ENCODE data around the gene TMEM106C. TPM values are rescaled to one million over a fixed set of nuclear protein-coding genes. Genes with fewer than 3 reads are reported as not detected.

The TMEM106C gene
- total and polyA plus RNA-seq, 2 of the 13 experiments (the other 11 are each of a cell fraction or from before 2014, with no cell fraction given) = 132 to 192 TPM

GRCh38 chr12:47964106-47964728 is 821 bp downstream of the TMEM106C start:
- FAIRE-seq (peak; percentile 51), DNase-seq (ENCODE audit: low spot score) (no peak), ATAC-seq (peak; percentile 21)
- Histone ChIP-seq H3K9ac (ENCODE audit: insufficient read depth, low read depth, low read length) (peak overlapping the region; percentile 63; the same call in 1 of the 2 replicates), H3K27me3 (ENCODE audit: control insufficient read depth in 1 of 2, insufficient read depth in 2 of 2, low read length in 2 of 2) (peaks cover 4 to 20% of the 10 kb centered on the region in 2 experiments; a peak in 4 of 5 replicates), H3K36me3 (replicated peaks in 1 of 2; ENCODE audit: control insufficient read depth in 1 of 2, insufficient read depth in 2 of 2, low read length in 2 of 2) (peaks cover 4 to 7% of the 10 kb centered on the region in 2 experiments; a peak in 3 of 5 replicates), H2AFZ (ENCODE audit: low read length) (no peak overlapping the region), H3K27ac (ENCODE audit: extremely low read length, insufficient read depth, low read length) (no peak overlapping the region), H3K9me3 (ENCODE audit: low read length) (no peaks in the 10 kb centered on the region), H3K4me2 (ENCODE audit: low read depth, low read length) (peak overlapping the region; percentile 96), H3K4me1 (ENCODE audit: insufficient read depth, low read length) (peaks cover 18% of the 10 kb centered on the region), H3K4me3 (replicated peaks in 1 of 3; ENCODE audit: insufficient read depth in 1 of 3, low read depth in 2 of 3, low read length in 3 of 3) (peak overlapping the region; percentile 66 to 87 (median 78); a peak in 5 of 6 replicates), H4K20me1 (ENCODE audit: insufficient read depth, low read length) (no peaks in the 10 kb centered on the region), H3K79me2 (ENCODE audit: insufficient read depth, low read length) (no peaks in the 10 kb centered on the region)
- ChIA-PET POLR2A (interaction anchor here (0.7 to 1.1 kb wide), 2 partner anchors 18 to 64 kb away, joined by 3 to 4 read pairs; no protein-coding TSS in a partner anchor), CTCF (ENCODE audit: low intra/inter-chr PET ratio, low total read pairs) (interaction anchor here (0.8 to 1.9 kb wide), 4 partner anchors 15 to 201 kb away, joined by 3 to 5 read pairs (median 4); partner anchors contain the start of gene VDR)
- BruUV-seq (replicated peaks) = no TSS peak
- in situ Hi-C loops (cut with HindIII; ENCODE audit: extremely low pct_ligation_motif_present, low pct_unique_long_range_greater_than_20kb) (no loop called here), intact Hi-C loops (cut with micrococcal nuclease; ENCODE audit: unreplicated experiment) (loop anchor here (5.0 to 10.0 kb wide), 3 partner anchors 61 to 203 kb away; partner anchors contain the start of gene VDR)
- 34% methylated on average over 18 of the region's 18 CpGs for WGBS (ENCODE audit: low lambda C conversion rate)
- peak; percentile 43 for TF ChIP-seq TEAD3 (CRISPR knock-in tag; optimal IDR thresholded peaks at IDR 0.05; ENCODE audit: borderline replicate concordance)
- TF ChIP-seq NFRKB (IDR thresholded peaks at IDR 0.05) = no peak
- TF ChIP-seq ZNF230 (CRISPR knock-in tag; IDR thresholded peaks at IDR 0.05) = no peak
- peak; percentile 64 for TF ChIP-seq BHLHE40 (IDR thresholded peaks at IDR 0.05; ENCODE audit: low read length)
- no peak for TF ChIP-seq SUZ12 (IDR thresholded peaks at IDR 0.05; ENCODE audit: low read depth, low read length)
- no peak for TF ChIP-seq NCOA5 (CRISPR knock-in tag; IDR thresholded peaks at IDR 0.05)
- TF ChIP-seq ZNF34 (CRISPR knock-in tag; IDR thresholded peaks at IDR 0.05; ENCODE audit: borderline replicate concordance) = no peak
- TF ChIP-seq HMG20B (CRISPR knock-in tag; conservative IDR thresholded peaks at IDR 0.05) = no peak
- TF ChIP-seq CENPT (CRISPR knock-in tag; IDR thresholded peaks at IDR 0.05; ENCODE audit: low read depth) = no peak
- no peak for TF ChIP-seq GTF3A (CRISPR knock-in tag; conservative IDR thresholded peaks at IDR 0.05)
- no peak for TF ChIP-seq ISX (CRISPR knock-in tag; conservative IDR thresholded peaks at IDR 0.05)
- TF ChIP-seq ZNF20 (CRISPR knock-in tag; IDR thresholded peaks at IDR 0.05) = no peak
- no peak for TF ChIP-seq ARID2 (CRISPR knock-in tag; IDR thresholded peaks at IDR 0.05; ENCODE audit: borderline replicate concordance)
- TF ChIP-seq KMT2B (CRISPR knock-in tag; IDR thresholded peaks at IDR 0.05) = no peak

Measured in HepG2 (cell line).